Bone marrow (tissue), 2 donors: ENCODE results near the gene CDHR2.
A peak's percentile ranks its signal among the peaks of the same experiment; 100 is the strongest.
"Not testable (repeated sequence)": the region's sequence is repeated elsewhere in the genome, so short reads cannot be mapped to it uniquely, and the experiment has no call there.

Source experiments
- DNase-seq, 2 donors: peaks; one replicate each; lab custom pipeline; 2025; lab: John Stamatoyannopoulos, UW

The CDHR2 gene

GRCh38 chr5:176540956-176541337, 8.2 kb upstream of the CDHR2 start:
- no peak for DNase-seq

DNA sequence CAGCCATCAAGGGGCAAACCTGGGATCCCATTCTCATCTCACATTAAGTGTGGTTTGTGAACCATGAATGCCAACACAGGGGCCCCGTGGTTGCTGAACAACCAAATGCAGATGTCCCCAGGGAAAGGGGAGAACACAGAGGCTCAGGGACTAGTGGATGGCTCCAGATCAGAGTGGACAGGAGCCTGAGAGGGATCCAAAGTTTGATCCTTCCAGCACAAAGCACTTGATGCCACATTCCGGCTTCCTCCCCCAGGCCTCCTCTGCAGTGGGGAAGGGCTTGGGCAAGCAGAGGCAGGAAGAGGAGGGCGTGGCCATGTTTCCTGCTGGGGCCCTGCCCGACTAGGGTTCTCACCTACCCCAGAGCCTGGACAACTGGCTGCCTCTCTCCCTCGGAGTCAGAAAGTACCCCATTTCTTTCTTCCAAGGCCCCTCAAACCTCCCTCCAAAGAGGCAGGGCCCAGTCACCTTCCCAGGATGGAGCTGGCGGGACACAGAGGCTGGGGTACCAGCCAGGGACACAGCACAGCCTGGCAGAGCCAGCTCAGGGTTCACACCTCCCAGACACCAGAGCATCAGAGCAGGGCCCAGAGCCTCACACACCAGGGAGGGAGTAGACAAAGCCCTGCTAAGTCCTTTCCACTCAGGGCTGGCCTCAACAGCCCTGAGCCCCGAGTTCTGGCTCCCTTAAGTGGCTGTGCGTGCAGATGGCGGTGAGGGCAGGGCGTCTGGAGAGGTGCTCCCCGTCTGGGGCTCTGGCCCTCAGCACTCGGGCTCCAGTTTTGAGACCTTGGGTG, 7.6 kb upstream of the CDHR2 start:
- peak in 1 of 2 donors; percentile 61 for DNase-seq

- DNase-seq, result peak in 1 of 2 donors; percentile 21
Observed at GRCh38 chr5:176542135-176542595, 7.0 kb upstream of the CDHR2 start.

DNA sequence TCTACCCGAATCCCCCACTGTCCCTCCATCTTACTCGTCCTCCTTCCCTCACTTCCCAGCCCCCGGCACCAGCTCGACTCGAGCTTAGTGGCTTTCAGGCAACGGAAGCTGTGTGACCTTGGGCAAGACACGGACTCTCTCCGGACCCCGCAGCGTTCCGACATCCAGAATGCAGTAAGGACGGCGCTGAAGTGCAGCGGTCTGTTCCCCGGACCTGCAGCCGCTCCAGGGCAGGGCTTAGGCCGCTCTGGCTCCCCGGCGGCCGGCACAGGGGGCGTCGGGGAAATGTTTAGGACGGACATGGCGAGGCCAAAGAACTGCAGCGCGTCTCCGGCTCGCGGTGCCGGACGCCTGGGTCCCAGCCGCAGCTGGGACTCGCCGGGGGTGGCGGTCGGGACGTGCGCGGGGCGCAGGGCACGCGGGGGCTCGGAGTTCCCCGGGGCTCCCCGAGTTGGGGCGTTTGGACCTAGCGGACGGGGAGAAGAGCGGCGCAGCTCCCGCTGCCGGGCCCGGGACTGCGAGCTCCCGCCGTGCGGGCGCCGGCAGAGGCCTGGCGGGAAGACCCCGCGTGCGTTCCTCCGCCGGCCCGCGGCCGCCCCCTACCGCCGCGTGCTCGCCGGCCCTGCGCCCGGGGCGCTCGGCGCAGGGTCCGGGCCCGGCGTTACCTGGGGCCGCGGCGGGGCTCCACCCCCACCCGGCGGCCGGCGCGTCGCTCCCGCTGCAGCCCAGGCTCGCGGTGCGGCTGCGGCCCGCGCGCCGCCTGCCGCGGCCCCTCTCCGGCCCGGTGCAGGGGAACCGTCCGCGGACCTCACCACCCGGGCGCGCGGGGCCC, 6.3 kb upstream of the CDHR2 start:
- DNase-seq, result no peak

DNA sequence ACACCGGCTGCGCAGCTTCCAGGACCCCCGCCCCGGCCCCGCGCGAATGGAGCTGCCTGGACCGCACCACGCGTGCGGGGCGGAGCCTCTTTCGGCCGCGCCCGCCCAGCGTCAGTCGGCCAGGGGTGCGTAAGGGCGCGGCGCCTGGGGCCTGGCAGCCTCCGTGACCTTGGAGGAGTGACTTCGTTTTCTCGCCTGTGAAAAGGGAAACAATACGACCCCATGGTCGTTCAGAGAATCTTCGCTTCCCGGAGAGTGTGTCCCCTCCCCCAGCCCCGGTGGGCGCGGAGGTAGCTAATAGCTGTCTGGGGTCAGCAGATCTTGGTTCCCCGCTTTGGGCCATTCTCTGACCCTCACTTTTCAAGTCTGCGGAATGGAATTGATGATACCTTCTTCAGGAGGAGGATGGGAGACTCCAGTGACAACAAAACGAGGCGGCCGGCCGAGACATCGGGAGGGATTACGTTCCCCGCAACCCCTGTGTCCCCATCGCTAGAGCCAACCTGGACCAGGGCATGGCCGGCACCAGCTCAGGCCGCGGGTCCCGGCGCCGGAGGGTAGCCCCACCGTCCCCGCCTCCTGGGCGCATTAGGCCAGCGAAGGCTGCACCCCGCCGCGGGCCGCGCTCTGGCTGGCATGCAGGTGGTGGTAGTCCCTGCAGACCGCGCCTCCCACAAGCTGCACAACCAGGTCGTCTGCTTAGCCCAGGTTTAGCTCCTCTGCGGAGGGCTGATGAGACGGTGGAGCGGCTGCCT, 5.5 kb upstream of the CDHR2 start:
- DNase-seq, result peak in 1 of 2 donors; percentile 46

GRCh38 chr5:176545388-176545736, 3.8 kb upstream of the CDHR2 start:
- DNase-seq, result no peak

DNA sequence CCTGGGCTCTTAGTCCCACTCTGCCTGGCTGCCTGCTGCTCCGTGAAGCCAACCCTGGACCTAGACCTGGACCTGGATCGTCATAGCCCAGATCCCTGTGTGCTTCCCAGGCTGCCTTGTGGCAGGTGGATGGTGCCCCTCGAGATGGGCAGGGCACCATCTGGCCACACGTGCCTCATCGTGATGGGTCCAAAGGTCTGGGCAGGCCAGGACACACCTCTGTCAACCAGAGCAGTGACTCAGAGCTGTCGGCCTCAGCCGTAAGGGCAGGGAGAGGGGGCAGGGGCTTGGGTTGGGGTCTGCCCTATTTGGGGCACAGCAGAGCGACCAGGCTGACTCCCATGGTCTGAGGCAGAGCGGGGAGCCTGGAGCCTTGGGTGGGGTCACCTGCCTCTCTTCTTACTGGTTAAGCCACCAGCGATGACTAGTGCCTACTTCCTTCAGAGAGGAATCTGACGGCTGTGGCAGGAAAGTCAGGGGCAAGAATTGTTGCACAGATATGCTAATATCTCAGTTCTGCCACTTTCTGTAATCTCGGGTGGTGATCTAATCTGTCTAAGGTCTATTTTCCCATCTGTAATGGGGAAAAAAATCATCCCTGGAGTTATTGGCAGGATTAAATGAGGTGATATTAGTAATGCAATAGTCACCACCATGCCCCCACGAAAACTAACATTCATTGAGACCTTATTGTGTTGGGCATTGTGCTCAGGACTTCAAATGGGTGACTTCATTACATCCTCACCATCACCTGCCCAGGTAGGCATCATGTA, 3.2 kb upstream of the CDHR2 start:
- no peak for DNase-seq

DNA sequence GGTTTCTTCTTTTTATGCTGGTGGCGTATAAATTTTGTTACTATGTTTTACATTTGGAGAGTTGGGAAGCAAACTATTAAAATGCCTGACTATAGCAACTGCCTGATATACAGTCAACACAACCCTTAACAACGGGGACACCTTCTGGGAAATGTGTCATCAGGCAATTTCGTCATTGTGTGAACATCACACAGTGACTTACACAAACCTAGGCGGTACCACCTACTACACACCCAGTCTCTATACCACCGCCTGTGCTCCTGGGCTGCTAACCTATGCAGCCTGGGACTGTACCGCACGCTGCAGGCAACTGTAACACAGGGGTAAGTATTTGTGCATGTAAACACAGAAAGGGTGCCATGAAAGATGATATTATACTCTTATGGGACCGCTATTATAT, 1.3 kb upstream of the CDHR2 start:
- no peak for DNase-seq

GRCh38 chr5:176549871-176550270, 729 bp downstream of the CDHR2 start:
- DNase-seq, result no peak

DNA sequence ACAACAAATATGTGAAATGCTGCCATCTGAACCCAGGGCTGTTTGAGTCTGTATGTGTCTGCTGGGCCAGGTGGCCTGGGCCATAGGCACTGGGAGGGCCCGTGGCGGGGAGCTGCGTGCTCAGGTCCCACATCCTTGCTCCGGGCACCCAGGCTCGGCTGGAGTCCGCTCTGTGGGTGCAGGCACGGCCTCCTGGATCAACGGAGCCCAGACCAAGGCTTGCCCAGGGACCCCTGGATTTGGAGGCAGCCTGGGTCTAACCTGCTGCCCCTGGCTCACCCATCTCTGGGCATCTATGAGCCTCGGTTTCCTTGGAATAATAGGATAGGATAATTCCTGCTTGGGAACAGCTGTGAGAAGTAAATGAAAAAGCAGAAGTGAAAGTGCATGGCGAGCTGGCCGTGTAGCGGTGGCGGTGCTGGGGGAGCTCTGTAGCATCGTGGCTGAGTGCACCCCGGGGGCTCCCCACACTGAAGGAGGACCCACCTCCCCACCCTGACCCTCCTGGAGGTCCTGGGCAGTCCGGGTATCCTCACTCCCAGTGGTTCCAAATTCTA, 1.2 kb downstream of the CDHR2 start:
- DNase-seq, result peak in 1 of 2 donors; percentile 5

DNA sequence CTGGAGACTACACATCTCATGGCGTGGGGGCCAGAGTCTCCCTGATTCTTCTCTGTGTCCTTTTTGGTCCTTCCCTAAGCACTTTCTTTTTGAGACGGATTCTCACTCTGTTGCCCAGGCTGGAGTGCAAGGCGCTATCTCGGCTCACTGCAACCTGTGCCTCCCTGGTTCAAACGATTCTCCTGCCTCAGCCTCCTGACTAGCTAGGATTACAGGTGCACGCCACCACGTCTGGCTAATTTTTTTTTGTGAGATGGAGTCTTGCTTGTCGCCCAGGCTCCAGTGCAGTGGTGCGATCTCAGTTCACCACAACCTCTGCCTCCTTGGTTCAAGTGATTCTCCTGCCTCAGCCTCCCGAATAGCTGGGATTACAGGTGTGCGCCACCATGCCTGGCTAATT, 1.8 kb downstream of the CDHR2 start:
- DNase-seq, result not testable (repeated sequence)

DNA sequence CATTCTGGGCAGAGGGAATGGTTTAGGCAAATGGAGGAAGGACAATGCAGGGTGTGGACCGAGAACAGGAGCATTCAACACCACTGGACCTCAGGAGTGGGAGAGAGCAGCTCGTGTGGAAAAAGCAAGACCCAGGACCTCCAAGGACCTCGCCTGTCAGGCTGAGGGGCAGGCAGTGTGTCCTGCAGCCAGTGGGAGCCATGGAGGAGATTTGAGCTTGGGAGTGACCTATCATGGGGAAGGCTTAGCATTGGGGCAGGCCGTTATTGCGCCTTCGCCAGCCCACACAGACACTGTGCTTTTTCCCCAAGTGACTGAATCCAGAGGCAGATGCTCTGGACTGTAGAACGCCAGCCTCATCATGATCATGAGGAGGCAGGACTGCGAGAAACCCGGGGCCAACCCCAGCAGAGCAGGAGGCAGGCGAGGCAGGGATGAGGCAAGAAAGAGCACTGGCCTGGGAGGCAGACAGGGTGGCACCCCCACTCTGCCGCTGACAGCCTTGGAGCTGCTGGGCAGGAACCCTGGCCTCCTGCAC, 3.3 kb downstream of the CDHR2 start:
- no peak for DNase-seq

DNA sequence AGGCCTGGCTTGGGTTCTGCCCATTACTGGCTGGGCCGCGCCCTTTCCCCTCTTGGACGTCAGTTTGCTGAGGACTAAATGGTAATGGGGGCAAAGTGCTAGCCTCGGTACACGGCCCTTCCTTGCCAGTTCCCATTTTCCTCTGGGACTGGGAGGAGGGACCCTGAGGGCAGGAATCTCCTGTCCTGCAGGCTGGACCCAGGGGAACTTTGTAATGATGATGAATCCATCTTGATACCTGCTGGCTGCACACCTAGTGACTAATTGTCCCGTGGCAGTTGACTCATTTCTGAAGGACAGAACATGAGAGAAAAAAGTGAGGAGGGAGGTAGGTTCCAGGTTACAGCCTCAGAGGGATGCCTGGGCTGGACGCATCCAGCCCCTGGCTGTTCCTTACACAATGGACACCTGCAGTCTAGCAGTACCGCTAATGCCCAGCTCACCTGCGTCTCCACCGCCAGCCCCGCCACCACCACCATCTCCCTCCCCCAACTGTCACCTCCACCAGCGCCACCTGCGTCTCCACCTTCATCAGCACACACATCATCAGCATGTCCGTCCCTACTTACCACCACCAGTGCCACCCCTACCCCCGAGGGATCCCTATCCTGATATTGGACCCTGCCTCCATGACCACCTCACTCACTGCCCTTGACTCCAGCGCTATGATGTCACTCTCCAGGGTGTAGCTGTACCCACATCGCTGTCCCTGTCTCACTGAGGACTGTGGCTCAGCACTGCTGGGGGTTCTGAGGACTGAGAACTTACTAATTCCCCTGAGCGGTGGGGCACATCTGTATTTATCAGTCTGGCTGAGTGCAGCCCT, 4.3 kb downstream of the CDHR2 start:
- no peak for DNase-seq

GRCh38 chr5:176557846-176558245, 8.7 kb downstream of the CDHR2 start:
- DNase-seq, result no peak

DNA sequence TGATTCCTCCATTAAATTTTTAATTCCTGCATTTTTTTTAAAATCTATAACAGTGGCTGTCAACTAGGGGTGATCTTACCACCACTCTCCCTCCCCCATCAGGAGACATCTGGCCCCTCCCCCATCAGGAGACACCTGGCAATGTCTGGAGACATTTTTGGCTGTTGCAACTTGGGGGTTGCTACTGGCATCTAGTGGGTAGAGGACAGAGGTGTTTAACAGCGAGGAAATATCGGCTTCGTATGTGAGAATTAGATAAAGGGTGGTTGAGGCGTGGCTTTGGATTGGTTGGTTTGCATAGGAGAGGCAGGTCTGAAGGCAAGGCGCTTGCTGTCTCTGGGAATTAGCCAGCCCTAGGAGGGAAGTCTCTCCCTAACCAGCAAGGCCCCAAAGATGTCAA, 10.5 kb downstream of the CDHR2 start:
- no peak for DNase-seq

GRCh38 chr5:176560364-176560763, 11.2 kb downstream of the CDHR2 start:
- no peak for DNase-seq

- no peak for DNase-seq
Observed at GRCh38 chr5:176561259-176561658, 12.1 kb downstream of the CDHR2 start.

GRCh38 chr5:176562189-176562588, 13.0 kb downstream of the CDHR2 start:
- DNase-seq, result no peak

DNA sequence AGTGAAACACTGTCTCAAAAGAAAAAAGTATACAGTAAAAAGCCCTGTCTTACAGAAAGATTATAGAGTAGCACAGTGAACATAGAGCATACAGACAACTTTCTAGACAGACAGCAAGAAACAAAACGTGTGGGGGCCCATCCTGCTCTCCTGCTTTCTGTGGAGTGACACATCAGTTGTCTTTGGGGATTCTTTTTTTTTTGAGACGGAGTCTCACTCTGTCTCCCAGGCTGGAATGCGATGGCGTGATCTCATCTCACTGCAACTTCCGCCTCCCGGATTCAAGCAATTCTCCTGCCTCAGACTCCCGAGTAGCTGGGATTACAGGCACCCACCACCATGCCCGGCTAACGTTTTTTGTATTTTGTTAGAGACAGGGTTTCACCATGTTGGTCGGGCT, 14.9 kb downstream of the CDHR2 start:
- no peak for DNase-seq

DNA sequence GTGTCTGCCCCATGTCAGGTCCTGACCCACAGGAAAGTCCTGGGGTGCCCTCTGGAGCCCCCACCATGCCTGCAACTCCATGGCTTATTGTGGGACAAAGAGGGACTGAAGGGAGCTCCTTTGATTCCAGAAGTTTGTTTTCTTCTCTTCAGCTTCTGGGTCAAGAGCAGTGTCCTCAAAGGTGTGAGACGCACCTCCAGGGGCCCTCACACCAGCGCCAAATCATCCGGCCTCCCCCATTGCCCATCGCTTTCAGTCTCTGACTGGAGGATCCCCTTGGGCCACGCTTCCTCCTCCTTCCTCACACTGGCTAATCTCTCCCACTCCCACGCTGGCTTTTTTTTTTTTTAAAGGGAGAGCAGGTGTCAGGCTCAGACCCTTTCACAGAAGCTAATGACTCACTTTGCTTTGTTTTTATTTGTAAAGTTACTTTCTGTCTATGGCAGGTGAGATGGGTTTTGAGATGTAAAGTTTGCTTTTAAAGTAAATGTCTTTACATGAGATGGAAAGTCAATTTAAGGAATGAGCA, 16.7 kb downstream of the CDHR2 start:
- no peak for DNase-seq
